Measurements from ENCODE around the gene JARID2.

- TF ChIP-seq POLR2A (IDR thresholded peaks at IDR 0.05), result no peak
- no peak for TF ChIP-seq CTCF (IDR thresholded peaks at IDR 0.05)
Observed at GRCh38 chr6:15319677-15320076, 73.8 kb downstream of the JARID2 start.
